ENCODE results near the gene TPI1. TPM values are rescaled to one million over a fixed set of nuclear protein-coding genes. Genes with fewer than 3 reads are reported as not detected.

The TPI1 gene
- total and polyA plus RNA-seq, 2 of the 8 experiments (the other 6 are each of a cell fraction or from before 2014, with no cell fraction given) = 910 to 3,018 TPM

GRCh38 chr12:6824085-6824775, 43.1 kb upstream of the TPI1 start:
- no peaks in the 10 kb centered on the region; the same call in 1 of the 2 replicates for H3K79me1 ChIP-seq (ENCODE audit: low read depth, low read length)
- DNase-seq (ENCODE audit: low read depth in 1 of 2, low spot score in 2 of 2) = no peak
- no peak overlapping the region for H3K14ac ChIP-seq (ENCODE audit: insufficient read length)
- no peak overlapping the region for H3K56ac ChIP-seq (replicated peaks; ENCODE audit: insufficient read length, low read depth, low read length)
- 0 out of 2 replicates have a peak overlapping the region, but pooled peaks have one; percentile 12 for H2BK5ac ChIP-seq (ENCODE audit: low read depth, low read length)
- no peak overlapping the region for H3K9ac ChIP-seq (replicated peaks in 1 of 4; ENCODE audit: extremely low read depth in 1 of 4, low read depth in 3 of 4, low read length in 3 of 4)
- peaks cover 0 to 4% of the 10 kb centered on the region in 2 experiments for H4K20me1 ChIP-seq (replicated peaks in 1 of 2; ENCODE audit: control insufficient read depth in 1 of 2, insufficient read depth in 2 of 2, low read length in 2 of 2)
- 92% methylated on average over 36 of the region's 37 CpGs; no CpG with 5 or more reads in 1 of the 2 experiments for WGBS, 2 experiments (ENCODE audit: extremely low coverage in 1 of 2, insufficient coverage in 1 of 2, insufficient read length in 1 of 2, insufficient replicate concordance in 2 of 2, low coverage in 1 of 2, low lambda C conversion rate in 2 of 2, missing lambda C conversion rate in 1 of 2)
- H4K5ac ChIP-seq (ENCODE audit: insufficient read length, low read depth, low read length) = no peak overlapping the region
- POLR2A ChIA-PET (ENCODE audit: partially characterized antibody) = interaction anchor here (0.8 to 27.1 kb wide), 20 partner anchors 10 to 290 kb away, joined by 3 to 388 read pairs (median 4); partner anchors contain the start of genes C12orf57, CD4, CDCA3 and GAPDH
- H3K27me3 ChIP-seq (replicated peaks in 1 of 4; ENCODE audit: control insufficient read depth in 3 of 4, extremely low read depth in 1 of 4, insufficient read depth in 3 of 4, low read length in 3 of 4) = peaks cover 0 to 12% (median 8%) of the 10 kb centered on the region in 4 experiments; a peak in 5 of 7 replicates
- no peaks in the 10 kb centered on the region for H3K9me3 ChIP-seq (ENCODE audit: insufficient read depth in 2 of 2, low read depth in 1 of 2, low read length in 1 of 2)
- H3K23ac ChIP-seq (ENCODE audit: insufficient read length) = no peak overlapping the region
- H3K79me2 ChIP-seq (ENCODE audit: control insufficient read depth in 1 of 2, insufficient read depth in 2 of 2, low read length in 2 of 2) = peaks cover 0 to 5% of the 10 kb centered on the region in 2 experiments; a peak in 1 of 4 replicates
- H3K4me2 ChIP-seq (ENCODE audit: insufficient read depth in 1 of 2, low read depth in 2 of 2, low read length in 2 of 2) = peak overlapping the region in 1 of 2 experiments; percentile 51; a peak in 1 of 4 replicates
- no peak overlapping the region for H3K18ac ChIP-seq (ENCODE audit: extremely low read depth, low read length)
- no peak overlapping the region for H2BK120ac ChIP-seq (replicated peaks; ENCODE audit: low read depth, low read length)
- H3K4me3 ChIP-seq (ENCODE audit: extremely low read depth in 1 of 4, insufficient read depth in 2 of 4, low read depth in 3 of 4, low read length in 4 of 4) = no peak overlapping the region
- H3K4me1 ChIP-seq (replicated peaks in 1 of 4; ENCODE audit: control insufficient read depth in 3 of 4, insufficient read depth in 4 of 4, low read length in 3 of 4) = peaks cover 8 to 52% (median 30%) of the 10 kb centered on the region in 4 experiments
- no peak overlapping the region for H4K8ac ChIP-seq (ENCODE audit: extremely low read depth, insufficient read depth, low read length)
- no peak overlapping the region for H3K4ac ChIP-seq (replicated peaks; ENCODE audit: insufficient read length, low read depth, low read length)
- H4K91ac ChIP-seq (replicated peaks; ENCODE audit: insufficient read length, low read length) = no peak overlapping the region
- peak overlapping the region; percentile 98 for H2BK15ac ChIP-seq (ENCODE audit: low read length)
- no peak overlapping the region for H3K27ac ChIP-seq (ENCODE audit: low read depth, low read length)
- H3K23me2 ChIP-seq (ENCODE audit: low read depth, low read length) = peaks cover 26% of the 10 kb centered on the region
- H3K36me3 ChIP-seq (ENCODE audit: control insufficient read depth in 2 of 4, insufficient read depth in 4 of 4, low read length in 3 of 4) = no peaks in the 10 kb centered on the region
- H2AFZ ChIP-seq (ENCODE audit: low read length) = no peak overlapping the region
- FAIRE-seq = no peak
- peak overlapping the region; percentile 77; the same call in 1 of the 2 replicates for H2AK5ac ChIP-seq (ENCODE audit: low read depth, low read length)
- H2BK20ac ChIP-seq (ENCODE audit: low read length) = peak overlapping the region; percentile 87
- CTCF ChIA-PET (ENCODE audit: partially characterized antibody) = interaction anchor here (0.9 to 23.7 kb wide), 27 partner anchors 8 to 290 kb away, joined by 3 to 532 read pairs (median 9); partner anchors contain the start of genes CD4, CDCA3, COPS7A and GAPDH
- peak overlapping the region; percentile 29; the same call in 1 of the 2 replicates for H2BK12ac ChIP-seq (ENCODE audit: low read depth, low read length)
- no peak for TF ChIP-seq JUN (IDR thresholded peaks at IDR 0.05; ENCODE audit: low read depth, low read length)
- TF ChIP-seq SAP30 (IDR thresholded peaks at IDR 0.05; ENCODE audit: insufficient read depth, insufficient replicate concordance, low read length) = no peak
- TF ChIP-seq JUND (IDR thresholded peaks at IDR 0.05; ENCODE audit: low read length) = no peak
- TF ChIP-seq CHD2 (IDR thresholded peaks at IDR 0.05; ENCODE audit: low read length) = no peak
- TF ChIP-seq POLR2AphosphoS5 (IDR thresholded peaks at IDR 0.05; ENCODE audit: low read depth, low read length) = 0 out of 2 replicates have a peak, but pooled peaks have one; percentile 27
- 0 out of 2 replicates have a peak, but pooled peaks have one; percentile 18 for TF ChIP-seq RBBP5 (IDR thresholded peaks at IDR 0.05; ENCODE audit: borderline replicate concordance, low read depth, low read length)
- no peak for TF ChIP-seq SUZ12 (IDR thresholded peaks at IDR 0.05; ENCODE audit: low read length)
- no peak for TF ChIP-seq SIRT6 (IDR thresholded peaks at IDR 0.05; ENCODE audit: low read length)
- TF ChIP-seq HDAC2 (IDR thresholded peaks at IDR 0.05; ENCODE audit: borderline replicate concordance in 1 of 2, low read depth in 2 of 2, low read length in 2 of 2) = no peak
- TF ChIP-seq CEBPB (IDR thresholded peaks at IDR 0.05; ENCODE audit: low read depth, low read length) = no peak
- TF ChIP-seq NRF1 (IDR thresholded peaks at IDR 0.05; ENCODE audit: low read depth, low read length) = no peak

Data from H1 (cell line).